NCI-H2227 treated with DMSO at 0.1 percent for 48 hours (cell line): ENCODE measurements around the gene E2F8.

Experiments used
- DNase-seq: peaks from one replicate; lab custom pipeline; 2025; lab: John Stamatoyannopoulos, UW

Gene E2F8

DNA sequence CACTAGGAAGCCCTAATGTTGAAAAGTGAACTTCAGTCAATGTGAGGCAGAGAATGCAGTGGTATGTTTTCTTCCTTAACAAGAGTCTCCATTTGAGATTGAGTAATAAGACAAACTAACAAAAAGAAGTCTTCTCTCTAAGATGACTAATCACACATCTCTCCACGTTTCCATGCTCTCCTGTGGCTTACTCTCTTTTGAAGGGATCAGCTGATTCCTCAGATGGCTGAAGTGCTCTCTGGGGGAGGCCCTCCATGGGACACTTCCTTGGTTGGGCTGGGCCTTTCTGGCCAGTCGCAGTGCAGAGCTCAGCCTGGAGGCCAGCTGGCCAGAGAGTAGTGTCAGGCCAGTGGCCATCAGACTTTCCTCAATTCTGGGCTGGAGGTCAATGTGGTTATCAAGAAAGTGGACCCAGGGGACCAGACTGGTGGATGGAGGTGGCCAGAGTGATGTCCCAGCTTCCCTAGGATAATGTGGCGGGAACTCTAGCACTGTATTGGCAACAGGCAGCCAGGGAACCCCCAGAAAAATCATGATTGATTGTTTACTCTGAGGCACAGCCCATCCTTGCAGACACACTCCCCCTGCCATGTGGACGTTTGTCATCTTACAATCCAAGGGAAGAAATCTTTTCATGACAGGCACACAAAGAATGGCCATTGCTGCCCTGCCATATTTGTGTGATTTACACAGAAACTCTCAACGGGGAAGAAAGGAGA lies 53.5 kb downstream of the E2F8 start:
- peak; percentile 63 for DNase-seq

DNA sequence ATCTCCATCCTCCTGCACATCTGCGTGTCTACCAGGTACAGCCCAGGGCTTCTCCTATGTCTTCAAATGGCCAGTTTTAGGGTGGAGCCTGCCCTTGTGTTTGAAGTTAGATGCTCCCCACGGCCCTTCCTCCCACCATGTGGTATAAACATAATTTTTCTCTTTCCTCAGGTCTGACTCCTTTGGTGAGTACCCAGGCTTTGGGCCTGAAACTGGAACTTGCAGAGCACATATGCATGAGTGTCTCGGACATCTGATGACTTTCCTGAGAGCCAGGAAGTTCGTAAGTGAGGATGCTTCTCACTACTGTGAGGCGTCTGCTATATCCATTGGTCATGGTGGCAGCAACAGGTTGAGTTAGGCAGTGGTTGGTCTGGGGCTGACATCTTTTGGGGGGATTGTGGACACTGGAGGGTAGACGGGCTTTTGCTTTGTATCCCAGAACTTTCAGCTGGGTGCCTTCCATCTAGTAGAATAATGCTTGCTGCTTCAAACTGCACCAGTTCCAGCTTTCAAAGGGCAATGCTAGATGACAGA lies 55.2 kb downstream of the E2F8 start:
- no peak for DNase-seq

DNA sequence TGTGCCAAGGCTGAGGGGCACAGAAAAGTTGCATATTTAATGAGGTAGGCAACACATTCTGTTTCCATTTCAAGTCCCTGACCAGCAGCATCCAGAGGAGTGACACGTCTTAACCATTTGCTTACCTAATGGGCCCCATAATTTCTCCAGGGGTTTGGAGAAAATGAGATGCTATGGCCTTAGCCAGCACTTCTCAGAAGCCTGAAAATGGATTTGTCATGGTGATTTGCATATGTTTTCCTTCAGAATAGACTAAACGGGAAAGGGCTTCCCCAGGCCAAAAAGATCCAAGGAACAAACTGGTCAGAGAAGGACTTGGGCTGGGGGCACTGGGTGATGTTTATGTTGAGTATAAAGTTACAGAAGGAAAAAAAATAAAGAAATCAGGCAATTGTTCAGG lies 55.7 kb downstream of the E2F8 start:
- no peak for DNase-seq

DNA sequence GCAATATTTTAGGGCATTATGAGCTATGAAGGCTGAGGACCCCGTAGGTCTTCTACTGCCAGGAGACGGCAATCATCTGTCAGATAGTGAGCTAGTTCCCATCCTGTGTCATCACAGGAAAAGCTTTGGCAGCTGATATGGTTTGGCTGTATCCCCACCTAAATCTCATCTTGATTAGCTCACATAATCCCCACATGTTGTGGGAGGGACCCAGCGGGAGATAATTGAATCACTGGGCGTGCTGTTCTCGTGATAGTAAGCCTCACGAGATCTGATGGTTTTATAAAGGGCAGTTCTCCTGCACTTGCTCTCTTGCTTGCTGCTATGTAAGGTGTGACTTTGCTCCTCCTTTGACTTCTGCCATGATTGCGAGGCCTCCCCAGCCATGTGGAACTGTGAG lies 57.1 kb downstream of the E2F8 start:
- no peak for DNase-seq

DNA sequence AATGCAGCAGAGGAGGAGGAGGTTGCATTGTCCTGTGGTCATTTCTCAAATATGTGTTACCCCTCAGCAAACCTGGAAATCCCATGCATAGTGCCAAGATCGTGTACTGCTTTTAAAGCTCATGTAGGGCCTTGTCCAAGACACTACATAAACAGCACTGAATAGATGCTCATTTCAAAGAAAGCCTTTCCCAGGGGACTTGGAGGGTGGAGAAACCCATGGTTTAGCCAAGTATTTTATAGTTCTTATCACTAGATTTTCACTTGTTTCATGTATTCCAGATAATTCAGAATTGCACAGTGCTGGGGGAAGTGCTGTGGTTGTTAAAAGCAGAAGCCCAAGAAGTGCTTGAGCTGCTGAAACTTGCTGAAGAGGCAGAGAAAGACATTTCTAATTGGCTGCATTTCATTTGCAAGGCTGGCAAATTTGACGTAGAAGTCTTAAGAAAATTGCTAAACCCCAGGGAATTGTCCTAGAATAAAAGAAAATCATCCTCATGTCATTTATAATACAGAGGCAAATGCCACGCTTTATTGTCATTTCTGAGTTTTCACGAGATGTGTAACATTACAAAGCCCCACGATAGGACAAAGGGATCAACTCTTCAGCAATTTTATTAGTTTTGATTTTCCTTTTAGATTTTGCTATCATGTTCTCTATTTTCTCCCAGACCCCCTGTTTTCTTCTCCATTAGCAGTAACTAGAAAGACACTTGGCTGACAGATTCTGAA lies 59.0 kb downstream of the E2F8 start:
- DNase-seq: no peak

DNA sequence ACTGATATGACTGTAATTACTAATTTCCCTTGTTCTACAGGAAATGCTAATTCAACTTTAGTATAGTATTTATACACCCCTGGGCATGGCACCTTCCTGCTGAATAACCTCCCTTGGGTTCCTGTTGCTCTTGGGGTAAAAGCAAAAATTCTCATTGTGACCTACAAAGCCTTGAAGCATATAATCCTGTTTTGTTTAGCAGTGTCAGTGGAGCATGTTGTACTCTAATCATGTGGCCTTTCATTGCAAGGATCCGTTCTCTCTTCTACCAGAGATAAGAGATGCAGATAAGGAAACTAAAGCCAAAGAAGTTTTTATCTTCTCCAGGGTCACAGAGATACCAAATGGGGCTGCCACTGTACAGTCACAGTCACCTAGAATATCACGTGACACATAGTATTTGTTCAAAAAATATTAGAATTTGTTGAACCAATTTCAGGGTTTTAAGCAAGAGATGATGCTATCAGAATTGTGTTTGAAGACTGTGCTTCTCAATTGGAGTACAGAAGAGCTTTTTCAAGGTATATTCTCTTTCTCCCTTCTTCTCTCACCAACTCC lies 64.0 kb downstream of the E2F8 start:
- no peak for DNase-seq
